Natural killer cell (primary cell): ENCODE measurements around the gene WRAP53. TPM values are rescaled to one million over a fixed set of nuclear protein-coding genes. Genes with fewer than 3 reads are reported as not detected.

Experiments used
- ATAC-seq, 3 donors: fragments of 150-1000 bp in 2 of 3; fragments of 200-7000 bp in 1 of 3; cut with Tn5 transposase; 1 replicate in 1 of 3; 2 replicates in 2 of 3; pipeline ENCODE4 v1.10.0; 2021; ENCODE audit warnings: mild to moderate bottlenecking in 2 of 3, moderate library complexity in 2 of 3
- DNase-seq, 2 donors: peaks; one replicate each; pipeline versions ENCODE4 v3.0.0 to v3.0.0-alpha.2; 2013 to 2021; ENCODE audit warnings: mixed read lengths in 1 of 2
- H3K27ac ChIP-seq: one replicate; pipeline ENCODE4 v1.5.1; 2013; ENCODE audit warnings: mild to moderate bottlenecking, low read length
- H3K27me3 ChIP-seq: one replicate; pipeline ENCODE4 v1.6.1; 2013; ENCODE audit warnings: low read length; ENCODE audit not compliant: control insufficient read depth, insufficient read depth
- H3K36me3 ChIP-seq: one replicate; pipeline ENCODE4 v1.6.1; 2013; ENCODE audit warnings: low read length; ENCODE audit not compliant: control insufficient read depth, insufficient read depth
- H3K4me1 ChIP-seq: one replicate; pipeline ENCODE4 v1.6.1; 2013; ENCODE audit warnings: low read length; ENCODE audit not compliant: control insufficient read depth, insufficient read depth
- H3K4me3 ChIP-seq: one replicate; pipeline ENCODE4 v1.5.1; 2013; ENCODE audit warnings: low read length
- H3K9me3 ChIP-seq: one replicate; pipeline ENCODE4 v1.6.1; 2013; ENCODE audit warnings: low read length; ENCODE audit not compliant: control insufficient read depth, insufficient read depth
- H3K27ac Mint-ChIP-seq, 2 donors: one replicate each; pipeline ENCODE4 v1.8.0; 2022; ENCODE audit warnings: mild to moderate bottlenecking in 2 of 2, mixed read lengths in 2 of 2, moderate library complexity in 1 of 2
- H3K27me3 Mint-ChIP-seq, 2 donors: one replicate each; pipeline ENCODE4 v1.8.0; 2022; ENCODE audit warnings: low read depth in 2 of 2, mixed read lengths in 2 of 2
- H3K36me3 Mint-ChIP-seq: one replicate; pipeline ENCODE4 v1.8.0; 2022; ENCODE audit warnings: mixed read lengths
- H3K4me1 Mint-ChIP-seq, 2 donors: one replicate each; pipeline ENCODE4 v1.8.0; 2022; ENCODE audit warnings: mixed read lengths in 2 of 2
- H3K4me3 Mint-ChIP-seq: one replicate; pipeline ENCODE4 v1.8.0; 2022; ENCODE audit warnings: mild to moderate bottlenecking, moderate library complexity, mixed read lengths
- H3K9me3 Mint-ChIP-seq, 2 donors: one replicate each; pipeline ENCODE4 v1.8.0; 2022; ENCODE audit warnings: mixed read lengths in 2 of 2
- WGBS: methylation state at CpG from one replicate; pipeline ENCODE4 v1.1.7; 2013; ENCODE audit warnings: missing lambda C conversion rate; ENCODE audit not compliant: insufficient coverage; 5-methylcytosine and 5-hydroxymethylcytosine counted together
- intact Hi-C: fragments of 100-400 bp; cut with micrococcal nuclease; formaldehyde crosslinking; loops from one replicate; pipeline ENCODE4 v1.14.2; 2022
- total RNA-seq, 4 donors: library from RNA; stranded (reverse); fragments of 120-200 nt in 1 of 4; gene quantifications; one replicate each; pipeline versions ENCODE4 v1.2.3 to v1.2.4, GENCODE V29; 2013 to 2022
- TF ChIP-seq, protein P1 (sequence below): fragments of 200-600 bp; IDR thresholded peaks from one replicate; pipeline ENCODE4 v1.8.0; 2022; ENCODE audit warnings: antibody characterized with exemption

WRAP53 gene
- total RNA-seq, 3 donors from 2014 or later (not counting 1 experiment from before 2014, with no cell fraction given): 9.9 to 12.8 (median 12.0) TPM

DNA sequence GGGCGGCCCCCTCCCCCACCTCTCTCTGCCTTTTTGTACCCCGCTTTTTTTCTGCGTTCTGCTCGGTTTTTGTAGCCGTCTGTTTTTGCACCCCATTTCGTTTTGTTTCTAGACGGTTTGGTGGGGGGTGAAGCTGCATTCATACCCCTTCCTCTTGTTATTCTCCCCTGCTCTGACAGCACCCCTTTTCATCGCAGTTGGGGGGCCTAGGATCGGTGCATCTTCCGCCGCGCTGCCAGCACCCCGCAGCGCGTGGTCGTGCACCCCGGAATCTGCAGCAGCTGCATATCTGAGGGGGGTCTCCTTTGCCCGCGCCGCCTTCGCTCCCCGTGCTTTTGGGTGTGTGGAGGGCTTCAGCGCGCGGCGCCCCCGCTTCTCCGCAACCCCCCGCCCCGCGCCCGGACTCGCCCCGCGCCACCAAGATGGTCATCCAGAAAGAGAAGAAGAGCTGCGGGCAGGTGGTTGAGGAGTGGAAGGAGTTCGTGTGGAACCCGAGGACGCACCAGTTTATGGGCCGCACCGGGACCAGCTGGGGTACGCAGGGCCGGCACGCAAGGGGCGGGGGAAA, 37.1 kb upstream of the WRAP53 start:
- ATAC-seq (peak in 1 of 3 donors; percentile 7), DNase-seq (peak in 1 of 2 donors; percentile 23)
- peak overlapping the region; percentile 27 for H3K4me3 ChIP-seq
- H3K27me3 ChIP-seq: peaks cover 24% of the 10 kb centered on the region
- Mint-ChIP-seq H3K27ac (no peak overlapping the region), H3K4me1 (peaks cover 15 to 17% of the 10 kb centered on the region in 2 donors), H3K9me3 (no peaks in the 10 kb centered on the region), H3K36me3 (no peaks in the 10 kb centered on the region), H3K27me3 (peaks cover 28 to 34% of the 10 kb centered on the region in 2 donors), H3K4me3 (peak overlapping the region; percentile 95)
- intact Hi-C loops: no loop called here
- peaks cover 19% of the 10 kb centered on the region for H3K4me1 ChIP-seq
- WGBS: 1% methylated on average over 45 of the region's 45 CpGs
- TF ChIP-seq, protein P1, sequence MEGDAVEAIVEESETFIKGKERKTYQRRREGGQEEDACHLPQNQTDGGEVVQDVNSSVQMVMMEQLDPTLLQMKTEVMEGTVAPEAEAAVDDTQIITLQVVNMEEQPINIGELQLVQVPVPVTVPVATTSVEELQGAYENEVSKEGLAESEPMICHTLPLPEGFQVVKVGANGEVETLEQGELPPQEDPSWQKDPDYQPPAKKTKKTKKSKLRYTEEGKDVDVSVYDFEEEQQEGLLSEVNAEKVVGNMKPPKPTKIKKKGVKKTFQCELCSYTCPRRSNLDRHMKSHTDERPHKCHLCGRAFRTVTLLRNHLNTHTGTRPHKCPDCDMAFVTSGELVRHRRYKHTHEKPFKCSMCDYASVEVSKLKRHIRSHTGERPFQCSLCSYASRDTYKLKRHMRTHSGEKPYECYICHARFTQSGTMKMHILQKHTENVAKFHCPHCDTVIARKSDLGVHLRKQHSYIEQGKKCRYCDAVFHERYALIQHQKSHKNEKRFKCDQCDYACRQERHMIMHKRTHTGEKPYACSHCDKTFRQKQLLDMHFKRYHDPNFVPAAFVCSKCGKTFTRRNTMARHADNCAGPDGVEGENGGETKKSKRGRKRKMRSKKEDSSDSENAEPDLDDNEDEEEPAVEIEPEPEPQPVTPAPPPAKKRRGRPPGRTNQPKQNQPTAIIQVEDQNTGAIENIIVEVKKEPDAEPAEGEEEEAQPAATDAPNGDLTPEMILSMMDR: no peak
- H3K9me3 ChIP-seq: no peaks in the 10 kb centered on the region
- no peaks in the 10 kb centered on the region for H3K36me3 ChIP-seq
- H3K27ac ChIP-seq: no peak overlapping the region

DNA sequence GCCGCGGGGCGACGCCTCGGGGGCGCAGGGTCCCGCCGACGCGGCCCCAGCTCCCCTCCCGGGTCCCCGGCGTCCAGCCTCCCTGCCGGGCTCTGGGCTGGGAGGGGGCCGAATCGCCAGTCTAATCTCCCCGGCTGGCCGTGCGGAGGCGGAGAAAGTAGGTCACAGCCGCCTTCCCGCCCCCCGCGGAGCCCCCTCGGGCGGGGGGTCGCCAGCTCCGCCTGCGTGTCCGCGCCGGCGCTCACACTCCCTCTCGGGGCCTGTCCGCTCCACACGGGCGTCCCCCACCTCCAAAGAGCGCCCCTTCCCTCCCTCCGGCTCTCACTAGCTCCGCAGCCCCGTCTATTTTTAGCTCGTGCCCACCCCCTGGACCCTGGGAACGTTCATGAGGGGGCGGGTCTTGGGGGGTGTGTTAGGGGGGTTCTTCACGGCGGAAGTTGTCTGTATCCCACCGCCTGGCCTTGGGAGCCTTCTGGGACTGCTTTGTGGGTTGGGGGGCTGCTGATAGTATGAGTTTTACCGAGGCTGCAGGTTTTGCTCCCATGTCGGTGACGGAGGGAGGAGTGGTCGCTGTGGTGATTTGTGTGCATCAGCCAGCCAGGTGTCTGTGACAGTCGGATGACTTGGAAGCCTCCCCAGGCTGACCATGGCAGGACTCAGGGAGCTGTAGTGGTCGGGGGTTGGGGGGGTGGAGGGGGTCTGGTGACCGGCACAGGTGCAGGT, 36.5 kb upstream of the WRAP53 start:
- intact Hi-C loops: no loop called here
- WGBS: 8% methylated on average over 51 of the region's 54 CpGs
- peaks cover 28 to 30% of the 10 kb centered on the region in 2 donors for H3K27me3 Mint-ChIP-seq

DNA sequence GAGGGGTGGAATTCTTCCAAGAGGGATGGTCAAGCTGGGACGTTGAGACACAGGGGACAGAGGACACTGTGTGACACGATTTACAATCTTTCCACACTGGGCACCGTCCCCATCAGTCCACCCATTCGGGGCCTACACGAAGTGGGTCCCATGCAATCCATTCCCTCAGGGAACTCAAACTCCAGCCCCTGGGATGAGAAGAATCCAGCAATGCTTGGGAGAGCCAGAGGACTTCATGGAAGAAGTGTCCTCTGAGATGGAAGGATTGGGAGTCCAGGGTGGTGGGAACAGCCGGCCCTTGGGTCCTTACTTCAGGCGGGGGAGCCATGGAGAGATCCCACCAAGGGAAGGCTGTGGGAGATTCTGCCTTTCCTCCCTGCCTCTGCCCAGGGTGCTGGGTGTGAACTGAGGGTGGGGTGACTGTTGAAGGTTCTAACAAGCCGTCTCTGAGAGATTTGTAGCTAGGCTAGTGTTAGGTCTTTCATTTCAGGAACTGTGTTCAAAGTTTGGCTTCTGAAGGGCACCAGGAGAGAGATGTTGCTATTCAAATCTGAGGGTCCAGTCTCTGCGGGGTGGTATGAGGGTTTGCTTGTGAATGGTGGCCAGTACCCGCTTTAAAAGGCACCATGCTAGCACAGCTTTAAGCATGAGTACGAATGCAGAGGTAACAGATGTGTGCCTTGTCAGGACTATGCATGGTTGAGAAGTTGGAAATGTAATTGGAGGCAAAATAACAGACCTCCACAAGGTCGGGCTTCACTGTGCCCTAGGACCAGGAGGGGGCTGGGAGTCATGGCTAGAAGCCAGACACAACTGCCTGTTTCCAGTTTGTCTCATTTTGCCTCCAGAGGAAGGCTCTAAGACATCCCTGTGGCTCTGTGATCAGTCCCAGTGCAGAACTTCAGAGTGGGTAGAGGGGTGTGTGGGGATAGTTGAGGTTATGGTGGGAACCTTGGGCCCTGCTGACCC, 35.6 kb upstream of the WRAP53 start:
- peaks cover 24% of the 10 kb centered on the region for H3K27me3 ChIP-seq
- H3K4me3 ChIP-seq: no peak overlapping the region
- H3K9me3 ChIP-seq: no peaks in the 10 kb centered on the region
- no peak for ATAC-seq
- Mint-ChIP-seq H3K36me3 (no peaks in the 10 kb centered on the region), H3K4me3 (no peak overlapping the region), H3K27me3 (peaks cover 28 to 32% of the 10 kb centered on the region in 2 donors), H3K4me1 (peaks cover 15 to 17% of the 10 kb centered on the region in 2 donors), H3K9me3 (no peaks in the 10 kb centered on the region), H3K27ac (no peak overlapping the region)
- no peak overlapping the region for H3K27ac ChIP-seq
- 85% methylated on average over 12 of the region's 12 CpGs for WGBS
- DNase-seq: no peak
- H3K36me3 ChIP-seq: no peaks in the 10 kb centered on the region
- peaks cover 19% of the 10 kb centered on the region for H3K4me1 ChIP-seq
- TF ChIP-seq, protein P1: no peak
- intact Hi-C loops: no loop called here

More for the DNA sequence above, 36.5 kb upstream of the WRAP53 start:
- Histone ChIP-seq H3K36me3 (no peaks in the 10 kb centered on the region), H3K4me3 (no peak overlapping the region), H3K27ac (no peak overlapping the region), H3K9me3 (no peaks in the 10 kb centered on the region), H3K4me1 (peaks cover 19% of the 10 kb centered on the region), H3K27me3 (peaks cover 24% of the 10 kb centered on the region)
- no peaks in the 10 kb centered on the region for H3K9me3 Mint-ChIP-seq
- TF ChIP-seq, protein P1: no peak
- no peaks in the 10 kb centered on the region for H3K36me3 Mint-ChIP-seq
- peaks cover 15 to 17% of the 10 kb centered on the region in 2 donors for H3K4me1 Mint-ChIP-seq
- H3K4me3 Mint-ChIP-seq: peak overlapping the region; percentile 49
- no peak for DNase-seq
- ATAC-seq: no peak
- no peak overlapping the region for H3K27ac Mint-ChIP-seq
